HG03108 (cell line): Measurements from ENCODE around the gene DMPK.
A peak's percentile ranks its signal among the peaks of the same experiment; 100 is the strongest.

Experiments
- ATAC-seq: cut with Tn5 transposase; IDR thresholded peaks from one replicate; pipeline ENCODE4 v1.9.1; 2021; ENCODE audit warnings: moderate library complexity; ENCODE audit not compliant: unreplicated experiment

DMPK gene

DNA sequence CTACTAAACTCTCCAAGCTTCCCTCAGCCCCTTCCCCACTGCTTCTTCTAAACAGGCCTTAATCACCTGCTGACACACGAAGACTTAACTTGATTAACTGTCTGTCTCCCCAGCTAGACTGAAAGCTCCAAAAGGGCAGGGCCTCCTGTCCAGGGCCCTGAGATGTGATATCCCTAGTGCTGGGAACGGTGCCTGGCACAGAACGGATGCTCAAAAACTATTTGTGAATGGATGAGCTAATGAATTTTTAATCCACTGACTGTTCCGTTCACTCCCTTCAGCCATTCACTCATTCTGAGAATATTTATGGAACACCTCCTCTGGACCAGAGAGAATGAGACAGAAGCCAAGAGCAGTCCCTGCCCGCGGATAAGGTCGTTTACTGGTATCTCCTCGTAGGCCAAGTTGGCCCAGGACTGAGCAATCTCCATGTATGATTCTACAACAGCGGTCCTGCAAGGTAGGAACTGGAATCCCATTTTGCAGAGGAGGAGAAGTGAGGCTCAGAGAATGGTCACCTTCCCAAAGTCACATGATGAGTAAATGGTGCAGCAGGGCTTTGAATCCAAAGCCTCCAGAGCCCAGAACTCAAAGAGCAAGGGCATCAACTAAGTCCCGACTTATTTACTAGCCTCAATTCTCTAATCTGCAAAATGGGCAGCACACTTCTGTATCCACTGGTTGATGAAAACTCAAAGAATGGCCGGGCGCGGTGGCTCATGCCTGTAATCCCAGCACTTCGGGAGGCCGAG lies 6.9 kb upstream of the DMPK start:
- no peak for ATAC-seq

DNA sequence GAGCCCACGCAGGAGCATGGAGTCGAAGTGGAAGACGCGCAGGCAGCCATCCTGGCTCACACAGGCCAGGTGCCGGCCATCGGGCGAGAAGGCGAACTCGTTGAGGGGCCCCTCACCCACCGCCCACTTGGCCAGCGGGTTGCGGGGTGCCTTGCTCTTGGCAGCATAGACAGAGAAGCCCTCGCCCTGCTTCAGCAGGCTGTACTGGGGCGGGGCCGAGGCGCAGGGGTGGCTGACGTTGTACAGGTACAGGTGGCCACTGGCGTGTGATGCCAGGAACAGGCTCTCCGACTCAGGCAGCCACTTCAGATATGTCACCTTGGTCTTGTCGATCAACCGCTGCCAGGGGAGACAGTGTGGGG lies 4.2 kb upstream of the DMPK start:
- ATAC-seq: no peak

GRCh38 chr19:45785781-45786532 lies 3.7 kb upstream of the DMPK start:
- no peak for ATAC-seq

GRCh38 chr19:45785097-45785496 lies 2.8 kb upstream of the DMPK start:
- no peak for ATAC-seq

- ATAC-seq: no peak
These were observed 1.8 kb upstream of the DMPK start for GRCh38 chr19:45784096-45784495.

DNA sequence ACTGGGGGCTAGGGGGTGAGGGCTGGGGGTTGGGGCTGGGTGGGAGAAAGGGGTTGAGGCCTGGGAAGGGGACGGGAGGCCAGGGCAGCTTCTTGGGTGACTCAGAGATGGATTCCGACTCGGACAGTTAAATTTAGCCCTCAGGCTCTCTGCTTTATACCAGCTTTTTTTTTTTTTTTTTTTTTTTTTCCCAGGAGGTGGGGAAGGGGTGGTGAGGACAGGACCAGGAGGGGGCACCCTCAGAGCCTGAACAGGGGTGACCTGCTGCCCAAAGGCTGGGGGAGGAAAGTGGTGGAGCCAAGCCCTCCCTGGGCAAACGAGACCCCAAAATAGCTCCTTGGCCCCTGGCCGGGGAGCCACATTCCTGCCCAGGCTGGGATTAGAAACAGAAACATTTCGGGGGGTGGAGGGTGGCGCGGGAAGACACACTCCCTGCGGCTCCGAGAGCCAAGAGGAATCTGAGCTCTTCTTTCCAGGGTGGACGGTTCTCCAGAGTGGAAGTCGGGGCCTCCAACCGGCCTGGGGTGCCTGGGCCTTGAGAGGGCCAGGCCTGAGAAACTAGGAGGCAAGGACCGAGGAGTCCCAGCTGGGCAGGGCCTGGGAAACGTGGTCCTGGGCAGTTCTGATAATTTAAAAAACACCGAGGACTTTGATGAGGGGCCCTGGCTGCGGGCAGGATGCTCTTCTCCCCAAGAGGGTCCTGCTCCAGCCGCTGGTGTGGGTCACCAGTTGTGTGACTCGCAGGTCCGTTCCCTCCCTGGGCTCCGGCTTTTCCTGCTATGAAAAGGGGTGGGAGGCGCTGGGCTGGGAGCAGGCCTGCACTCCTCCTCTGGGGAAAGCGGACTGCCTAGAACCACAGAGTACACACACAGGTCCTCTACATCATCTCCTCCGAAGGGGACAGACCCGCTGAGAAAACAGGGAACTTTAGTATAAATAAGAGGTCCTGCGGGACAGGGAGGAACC lies 813 bp upstream of the DMPK start:
- no peak for ATAC-seq

- no peak for ATAC-seq
These were observed 802 bp downstream of the DMPK start for GRCh38 chr19:45781214-45782161.

DNA sequence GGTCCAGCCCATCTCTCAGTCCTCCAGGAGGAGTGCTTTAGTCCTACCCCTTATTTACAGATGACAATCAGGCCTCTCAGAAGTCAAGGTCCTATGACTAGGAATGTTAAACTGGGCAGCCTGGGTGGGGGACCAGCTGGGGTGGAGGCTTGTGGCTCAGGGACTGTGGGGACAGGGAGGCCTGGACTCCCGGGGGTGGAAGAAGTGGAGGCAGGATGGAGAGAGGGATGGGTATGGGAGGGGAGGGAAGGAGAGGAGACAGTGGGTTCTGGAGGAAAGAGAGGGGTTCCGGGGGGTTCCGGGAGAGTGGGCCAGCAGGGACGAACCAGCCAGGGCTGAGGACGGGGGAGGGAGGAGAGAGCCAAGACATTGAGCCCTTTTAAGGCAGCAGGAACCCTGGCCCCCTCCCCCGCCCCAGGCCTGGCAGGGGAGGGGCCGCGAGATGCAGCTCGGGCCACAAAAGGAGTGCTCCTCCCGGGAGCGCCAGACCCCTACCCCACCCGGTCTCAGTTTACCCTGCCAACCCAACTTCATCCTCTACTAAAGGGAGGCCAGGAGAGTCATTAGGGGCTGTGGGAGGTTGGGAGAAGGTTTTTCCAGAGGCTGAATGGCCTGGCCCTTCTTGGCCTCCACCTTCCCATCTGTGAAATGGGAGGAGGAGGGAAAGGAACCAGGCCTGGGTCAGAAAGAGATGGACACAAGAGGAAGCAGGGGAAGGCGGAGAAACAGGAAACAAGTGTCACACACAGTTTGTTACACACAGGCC lies 1.7 kb downstream of the DMPK start:
- no peak for ATAC-seq

GRCh38 chr19:45780146-45780447 lies 2.2 kb downstream of the DMPK start:
- ATAC-seq: no peak

- ATAC-seq: peak; percentile 73
These were observed 2.8 kb downstream of the DMPK start for GRCh38 chr19:45779231-45780145.

GRCh38 chr19:45778010-45778661 lies 4.2 kb downstream of the DMPK start:
- no peak for ATAC-seq

- no peak for ATAC-seq
These were observed 4.8 kb downstream of the DMPK start for GRCh38 chr19:45777395-45777961.

DNA sequence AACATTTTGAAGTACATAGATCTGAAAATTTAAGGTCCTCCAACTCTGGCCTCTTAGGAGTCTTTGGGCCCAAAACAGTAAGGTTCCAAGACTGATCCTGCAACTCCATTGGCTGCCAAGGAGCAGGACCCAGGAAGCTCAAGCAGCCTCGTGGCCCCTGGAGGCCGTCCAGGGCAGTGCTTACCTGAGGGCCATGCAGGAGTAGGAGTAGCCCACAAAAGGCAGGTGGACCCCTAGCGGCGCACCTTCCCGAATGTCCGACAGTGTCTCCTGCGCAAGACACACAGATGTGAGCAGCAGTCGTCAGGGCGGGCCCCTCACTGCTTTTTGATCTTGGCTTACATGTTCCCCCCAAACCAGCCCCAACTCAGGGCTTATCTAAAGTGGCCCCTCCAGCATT lies 7.5 kb downstream of the DMPK start:
- no peak for ATAC-seq

GRCh38 chr19:45773384-45773783 lies 8.9 kb downstream of the DMPK start:
- ATAC-seq: no peak

GRCh38 chr19:45772912-45773311 lies 9.4 kb downstream of the DMPK start:
- no peak for ATAC-seq

- no peak for ATAC-seq
These were observed 10.0 kb downstream of the DMPK start for GRCh38 chr19:45772130-45772840.

DNA sequence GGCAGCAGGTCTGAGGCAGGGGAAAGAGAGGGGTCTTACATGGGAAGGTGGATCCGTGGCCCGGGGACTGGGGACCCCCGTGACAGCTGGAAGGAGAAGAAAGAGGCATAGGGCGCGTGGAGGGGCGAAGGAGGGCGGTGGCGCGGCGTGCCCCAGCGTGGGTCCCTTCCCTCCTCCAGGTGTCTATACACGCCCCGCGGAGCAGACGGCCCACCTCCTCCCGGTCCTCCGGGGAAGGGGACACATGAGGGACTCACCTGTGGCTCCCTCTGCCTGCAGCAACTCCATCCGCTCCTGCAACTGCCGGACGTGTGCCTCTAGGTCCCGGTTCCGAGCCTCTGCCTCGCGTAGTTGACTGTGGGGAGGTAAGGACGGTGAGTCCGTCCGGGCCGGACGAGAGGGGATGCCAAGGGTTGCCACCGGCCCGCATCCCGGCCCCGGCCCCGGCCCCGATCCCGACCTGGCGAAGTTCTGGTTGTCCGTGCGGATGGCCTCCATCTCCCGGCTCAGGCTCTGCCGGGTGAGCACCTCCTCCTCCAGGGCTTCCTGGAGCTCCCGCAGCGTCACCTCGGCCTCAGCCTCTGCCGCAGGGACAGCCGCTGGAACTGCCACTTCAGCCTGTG lies 10.9 kb downstream of the DMPK start:
- no peak for ATAC-seq
